Neuronal stem cell (in vitro differentiated cells): ENCODE results near the gene POTEJ.
"Not testable (repeated sequence)": the region's sequence is repeated elsewhere in the genome, so short reads cannot be mapped to it uniquely, and the experiment has no call there.

Experiments
- DNase-seq: peaks from one replicate; pipeline ENCODE4 v3.0.0-alpha.2; 2013; ENCODE audit warnings: low spot score
- H2AFZ ChIP-seq: one replicate; pipeline ENCODE4 v1.6.1; 2013; ENCODE audit warnings: mild to moderate bottlenecking, low read length, inconsistent platforms
- H2AK5ac ChIP-seq: 2 replicates; pipeline ENCODE4 v1.6.1; 2013; ENCODE audit warnings: low read depth, mild to moderate bottlenecking, inconsistent platforms, low read length, moderate library complexity, mixed read lengths
- H2BK120ac ChIP-seq: 2 replicates; pipeline ENCODE4 v1.6.1; 2013; ENCODE audit warnings: low read depth, mild to moderate bottlenecking, inconsistent platforms, low read length, moderate library complexity, mixed read lengths
- H2BK12ac ChIP-seq: one replicate; pipeline ENCODE4 v1.6.1; 2013; ENCODE audit warnings: low read length, inconsistent platforms
- H2BK15ac ChIP-seq: 2 replicates; pipeline ENCODE4 v1.6.1; 2013; ENCODE audit warnings: mild to moderate bottlenecking, low read length, inconsistent platforms, mixed read lengths
- H2BK5ac ChIP-seq: one replicate; pipeline ENCODE4 v1.6.1; 2013; ENCODE audit warnings: inconsistent platforms, mild to moderate bottlenecking, low read length, moderate library complexity
- H3K14ac ChIP-seq: one replicate; pipeline ENCODE4 v1.6.1; 2013; ENCODE audit warnings: low read length, inconsistent platforms
- H3K18ac ChIP-seq: 2 replicates; pipeline ENCODE4 v1.6.1; 2013; ENCODE audit warnings: low read length, inconsistent platforms
- H3K23ac ChIP-seq: 2 replicates; pipeline ENCODE4 v1.6.1; 2013; ENCODE audit warnings: low read depth, mild to moderate bottlenecking, mixed read lengths, low read length, inconsistent platforms; ENCODE audit not compliant: poor library complexity
- H3K27ac ChIP-seq: replicated peaks from 3 replicates; pipeline ENCODE4 v1.5.1; 2013; ENCODE audit warnings: low read length, inconsistent platforms
- H3K27me3 ChIP-seq, 3 experiments: 2 replicates each; pipeline ENCODE4 v1.6.1; 2013; ENCODE audit warnings: low read length in 3 of 3, mild to moderate bottlenecking in 2 of 3, inconsistent platforms in 1 of 3, low read depth in 1 of 3, mixed read lengths in 1 of 3, moderate library complexity in 1 of 3; ENCODE audit not compliant: control insufficient read depth in 3 of 3, insufficient read depth in 3 of 3
- H3K36me3 ChIP-seq, 2 donors: replicated peaks in 1 of 2; 2 replicates each; pipeline ENCODE4 v1.6.1; 2013; ENCODE audit warnings: low read length in 2 of 2; ENCODE audit not compliant: control insufficient read depth in 2 of 2, insufficient read depth in 2 of 2
- H3K4ac ChIP-seq: 2 replicates; pipeline ENCODE4 v1.6.1; 2013; ENCODE audit warnings: inconsistent platforms, mild to moderate bottlenecking, low read length, moderate library complexity
- H3K4me1 ChIP-seq, 2 donors: 1 replicate in 1 of 2; 2 replicates in 1 of 2; pipeline ENCODE4 v1.6.1; 2013; ENCODE audit warnings: low read length in 2 of 2, low read depth in 1 of 2; ENCODE audit not compliant: control insufficient read depth in 2 of 2, insufficient read depth in 1 of 2
- H3K4me2 ChIP-seq: one replicate; pipeline ENCODE4 v1.6.1; 2013; ENCODE audit warnings: mild to moderate bottlenecking, low read length, inconsistent platforms; ENCODE audit not compliant: insufficient read depth, poor library complexity, severe bottlenecking
- H3K4me3 ChIP-seq, 2 donors: 2 replicates each; pipeline ENCODE4 v1.5.1; 2013; ENCODE audit warnings: low read length in 2 of 2, mild to moderate bottlenecking in 2 of 2, inconsistent platforms in 1 of 2, moderate library complexity in 1 of 2
- H3K79me1 ChIP-seq: one replicate; pipeline ENCODE4 v1.6.1; 2013; ENCODE audit warnings: low read depth, mild to moderate bottlenecking, inconsistent platforms, low read length, moderate library complexity
- H3K9ac ChIP-seq: one replicate; pipeline ENCODE4 v1.6.1; 2013; ENCODE audit warnings: mild to moderate bottlenecking, low read depth, low read length, inconsistent platforms; ENCODE audit not compliant: poor library complexity
- H3K9me3 ChIP-seq, 2 donors: replicated peaks in 1 of 2; 2 replicates each; pipeline versions ENCODE3 to v1.6.1; 2013; ENCODE audit warnings: low read length in 2 of 2, mild to moderate bottlenecking in 2 of 2, inconsistent platforms in 1 of 2, low read depth in 1 of 2, mixed read lengths in 1 of 2, moderate library complexity in 1 of 2; ENCODE audit not compliant: control insufficient read depth in 2 of 2, insufficient read depth in 1 of 2
- H4K8ac ChIP-seq: one replicate; pipeline ENCODE4 v1.6.1; 2013; ENCODE audit warnings: low read depth, mild to moderate bottlenecking, inconsistent platforms, low read length, moderate library complexity
- H4K91ac ChIP-seq: one replicate; pipeline ENCODE4 v1.6.1; 2013; ENCODE audit warnings: low read length, low read depth, mild to moderate bottlenecking, inconsistent platforms; ENCODE audit not compliant: poor library complexity
- WGBS, 2 donors: extraction: QIAGEN DNeasy Blood & Tissue Kit; methylation state at CpG; one replicate each; pipeline ENCODE4 v1.1.7; 2013; ENCODE audit warnings: missing lambda C conversion rate in 2 of 2, mixed read lengths in 1 of 2; ENCODE audit not compliant: insufficient read length in 2 of 2, insufficient replicate concordance in 1 of 2; ENCODE audit errors: extremely low coverage in 2 of 2; 5-methylcytosine and 5-hydroxymethylcytosine counted together

The POTEJ gene

GRCh38 chr2:130649285-130649684 lies 38.0 kb downstream of the POTEJ start:
- not testable (repeated sequence) for H3K27me3 ChIP-seq, H2AFZ ChIP-seq, H3K4ac ChIP-seq, DNase-seq, H4K91ac ChIP-seq, H3K14ac ChIP-seq, H2AK5ac ChIP-seq, H3K36me3 ChIP-seq, H3K4me3 ChIP-seq, H3K18ac ChIP-seq, H3K23ac ChIP-seq, H3K27ac ChIP-seq, H2BK12ac ChIP-seq, H4K8ac ChIP-seq, H3K79me1 ChIP-seq, H3K4me2 ChIP-seq, H3K4me1 ChIP-seq, H2BK15ac ChIP-seq, H3K9ac ChIP-seq, H2BK5ac ChIP-seq, H2BK120ac ChIP-seq, H3K9me3 ChIP-seq
- no CpG with 5 or more reads among the region's 1 CpG for WGBS, 2 donors

- H3K18ac ChIP-seq, H2BK12ac ChIP-seq, H2BK120ac ChIP-seq, H3K27me3 ChIP-seq, H4K91ac ChIP-seq, H3K4ac ChIP-seq, H3K36me3 ChIP-seq, H3K4me1 ChIP-seq, H2BK5ac ChIP-seq, H3K79me1 ChIP-seq, H3K4me3 ChIP-seq, H4K8ac ChIP-seq, H3K9me3 ChIP-seq, DNase-seq, H3K23ac ChIP-seq, H3K9ac ChIP-seq, H2AK5ac ChIP-seq, H3K14ac ChIP-seq, H2BK15ac ChIP-seq, H3K4me2 ChIP-seq, H3K27ac ChIP-seq, H2AFZ ChIP-seq: not testable (repeated sequence)
- WGBS, 2 donors: no CpG with 5 or more reads among the region's 6 CpGs
Measured at GRCh38 chr2:130664506-130664905, 53.3 kb downstream of the POTEJ start.

GRCh38 chr2:130665596-130665995 lies 54.4 kb downstream of the POTEJ start:
- H4K91ac ChIP-seq, H3K4ac ChIP-seq, H3K79me1 ChIP-seq, H3K27me3 ChIP-seq, H3K4me2 ChIP-seq, DNase-seq, H2AK5ac ChIP-seq, H4K8ac ChIP-seq, H2BK120ac ChIP-seq, H2BK5ac ChIP-seq, H3K27ac ChIP-seq, H3K9me3 ChIP-seq, H3K23ac ChIP-seq, H3K14ac ChIP-seq, H3K4me3 ChIP-seq, H3K36me3 ChIP-seq, H2AFZ ChIP-seq, H3K9ac ChIP-seq, H3K4me1 ChIP-seq, H3K18ac ChIP-seq, H2BK15ac ChIP-seq, H2BK12ac ChIP-seq: not testable (repeated sequence)
- no CpG with 5 or more reads among the region's 5 CpGs for WGBS, 2 donors

DNA sequence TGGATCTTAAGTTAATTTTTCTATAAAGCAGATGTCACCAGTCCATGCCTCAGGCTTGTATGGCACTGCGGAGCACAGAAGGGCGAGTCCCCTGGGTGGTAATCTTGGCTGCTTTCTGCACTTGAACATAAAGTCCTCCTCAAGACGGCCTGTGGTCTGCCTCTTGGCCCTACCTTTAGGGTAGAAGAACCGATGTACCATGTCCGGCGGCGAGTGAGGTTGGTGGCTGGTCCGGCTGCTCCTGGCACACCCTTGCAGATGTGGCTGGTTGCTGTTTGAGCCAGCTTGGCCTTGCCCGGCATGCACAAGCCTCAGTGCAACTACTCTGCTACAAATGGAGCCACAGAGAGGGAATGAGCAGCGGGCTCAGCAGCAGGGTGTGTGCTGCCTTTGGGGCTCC lies 56.3 kb downstream of the POTEJ start:
- no CpG with 5 or more reads among the region's 10 CpGs for WGBS, 2 donors

More for the DNA sequence above, 56.3 kb downstream of the POTEJ start:
- H3K4me3 ChIP-seq, H4K91ac ChIP-seq, DNase-seq, H3K4ac ChIP-seq, H3K14ac ChIP-seq, H2AK5ac ChIP-seq, H3K79me1 ChIP-seq, H2AFZ ChIP-seq, H3K27me3 ChIP-seq, H2BK5ac ChIP-seq, H4K8ac ChIP-seq, H3K9me3 ChIP-seq, H3K18ac ChIP-seq, H3K23ac ChIP-seq, H2BK12ac ChIP-seq, H3K9ac ChIP-seq, H3K4me1 ChIP-seq, H2BK15ac ChIP-seq, H3K27ac ChIP-seq, H3K4me2 ChIP-seq, H2BK120ac ChIP-seq, H3K36me3 ChIP-seq: not testable (repeated sequence)
